CD4-positive, alpha-beta memory T cell (primary cell): ENCODE measurements around the gene DNAJB7. TPM values are rescaled to one million over a fixed set of nuclear protein-coding genes. Genes with fewer than 3 reads are reported as not detected.
"Not testable (repeated sequence)": the region's sequence is repeated elsewhere in the genome, so short reads cannot be mapped to it uniquely, and the experiment has no call there.

Source experiments
- CTCF ChIA-PET: fragments of 350-600 bp; sonication (Branson Sonifier 250); formaldehyde crosslinking; loops from one replicate; lab custom pipeline; 2021; ENCODE audit warnings: inconsistent platforms; ENCODE audit not compliant: partially characterized antibody; lab: Charles Lee
- POLR2A ChIA-PET: fragments of 350-600 bp; sonication (Branson Sonifier 250); formaldehyde crosslinking; loops from one replicate; lab custom pipeline; 2021; ENCODE audit not compliant: partially characterized antibody; lab: Charles Lee
- DNase-seq, 5 donors: peaks; one replicate each; pipeline versions ENCODE4 v3.0.0 to v3.0.0-alpha.2; 2020 to 2022; ENCODE audit warnings: mixed read lengths in 1 of 5
- H3K27ac ChIP-seq: one replicate; pipeline ENCODE4 v1.7.0; 2013; ENCODE audit warnings: low read depth, low read length
- H3K27me3 ChIP-seq: 2 replicates; pipeline ENCODE4 v1.7.0; 2013; ENCODE audit warnings: mild to moderate bottlenecking, low read length, moderate library complexity; ENCODE audit not compliant: insufficient read depth
- H3K36me3 ChIP-seq: 2 replicates; pipeline ENCODE4 v1.7.0; 2013; ENCODE audit warnings: mild to moderate bottlenecking, low read length, moderate library complexity; ENCODE audit not compliant: insufficient read depth
- H3K4me1 ChIP-seq: 2 replicates; pipeline ENCODE4 v1.7.0; 2013; ENCODE audit warnings: mild to moderate bottlenecking, low read length, moderate library complexity; ENCODE audit not compliant: insufficient read depth
- H3K4me3 ChIP-seq, 2 donors: one replicate each; pipeline ENCODE4 v1.7.0; 2013; ENCODE audit warnings: low read length in 2 of 2, mild to moderate bottlenecking in 1 of 2
- H3K9me3 ChIP-seq, 2 donors: one replicate each; pipeline ENCODE4 v1.7.0; 2013; ENCODE audit warnings: low read length in 2 of 2, control low read depth in 1 of 2; ENCODE audit not compliant: control insufficient read depth in 1 of 2
- H3K27ac Mint-ChIP-seq, 7 donors: one replicate each; pipeline ENCODE4 v1.8.0; 2020 to 2021; ENCODE audit warnings: mixed read lengths in 7 of 7, mild to moderate bottlenecking in 6 of 7, inconsistent platforms in 3 of 7, moderate library complexity in 3 of 7
- H3K27me3 Mint-ChIP-seq, 2 donors: one replicate each; pipeline ENCODE4 v1.8.0; 2020 to 2021; ENCODE audit warnings: mixed read lengths in 2 of 2
- H3K36me3 Mint-ChIP-seq, 2 donors: one replicate each; pipeline ENCODE4 v1.8.0; 2020 to 2021; ENCODE audit warnings: mixed read lengths in 2 of 2, inconsistent platforms in 1 of 2, mild to moderate bottlenecking in 1 of 2
- H3K4me1 Mint-ChIP-seq, 4 donors: one replicate each; pipeline ENCODE4 v1.8.0; 2020 to 2021; ENCODE audit warnings: mixed read lengths in 4 of 4, mild to moderate bottlenecking in 1 of 4
- H3K4me3 Mint-ChIP-seq, 8 donors: one replicate each; pipeline ENCODE4 v1.8.0; 2020 to 2021; ENCODE audit warnings: mixed read lengths in 8 of 8, mild to moderate bottlenecking in 7 of 8, moderate library complexity in 6 of 8, inconsistent platforms in 3 of 8
- H3K9me3 Mint-ChIP-seq, 8 donors: one replicate each; pipeline ENCODE4 v1.8.0; 2020 to 2021; ENCODE audit warnings: mixed read lengths in 8 of 8, mild to moderate bottlenecking in 5 of 8, inconsistent platforms in 3 of 8, moderate library complexity in 1 of 8
- intact Hi-C: fragments of 100-400 bp; cut with micrococcal nuclease; formaldehyde crosslinking; loops from one replicate; pipeline ENCODE4 v1.15.1; 2023
- polyA plus RNA-seq, 2 donors: library from polyadenylated mRNA; unstranded; fragments of 300-500 nt; fragmentation: Illumina TruSeq; gene quantifications; one replicate each; pipeline ENCODE4 v1.2.3, GENCODE V29; 2021
- total RNA-seq, 2 experiments: library from RNA; stranded (reverse); gene quantifications; one replicate each; pipeline ENCODE4 v1.2.3, GENCODE V29; 2021

DNAJB7 gene
- total and polyA plus RNA-seq, 4 experiments from 2014 or later, result not detected

GRCh38 chr22:40853961-40854360 is 8.0 kb downstream of the DNAJB7 start:
- CTCF ChIA-PET, result no interaction called here

GRCh38 chr22:40853333-40853732 is 8.6 kb downstream of the DNAJB7 start:
- Histone ChIP-seq H3K36me3 (peaks cover 8% of the 10 kb centered on the region), H3K27ac (peak overlapping the region; percentile 21), H3K4me1 (peaks cover 59% of the 10 kb centered on the region), H3K27me3 (no peaks in the 10 kb centered on the region), H3K9me3 (no peaks in the 10 kb centered on the region), H3K4me3 (no peak overlapping the region)
- H3K27me3 Mint-ChIP-seq, result peaks cover 0 to 2% of the 10 kb centered on the region in 2 donors
- peak overlapping the region in 3 of 8 donors; percentile 51 to 79 (median 62) for H3K4me3 Mint-ChIP-seq
- H3K4me1 Mint-ChIP-seq, result peaks cover 28 to 77% (median 51%) of the 10 kb centered on the region in 4 donors
- intact Hi-C loops, result no loop called here
- no peak for DNase-seq
- H3K27ac Mint-ChIP-seq, result peak overlapping the region in 6 of 7 donors; percentile 57 to 98 (median 75)
- peaks cover 3 to 54% of the 10 kb centered on the region in 2 donors for H3K36me3 Mint-ChIP-seq
- POLR2A ChIA-PET, result no interaction called here
- peaks cover 0 to 7% (median 0%) of the 10 kb centered on the region in 8 donors for H3K9me3 Mint-ChIP-seq
- CTCF ChIA-PET, result no interaction called here

More at GRCh38 chr22:40853961-40854360, 8.0 kb downstream of the DNAJB7 start:
- POLR2A ChIA-PET, result interaction anchor here (1.4 kb wide), 1 partner anchor 70 kb away, joined by 4 read pairs; no protein-coding TSS in a partner anchor
- H3K36me3 ChIP-seq, result peaks cover 3% of the 10 kb centered on the region
- H3K27ac ChIP-seq, result peak overlapping the region; percentile 21
- intact Hi-C loops, result no loop called here
- H3K27ac Mint-ChIP-seq, result peak overlapping the region in 6 of 7 donors; percentile 43 to 98 (median 70)
- peaks cover 0 to 7% (median 0%) of the 10 kb centered on the region in 8 donors for H3K9me3 Mint-ChIP-seq
- DNase-seq, result no peak
- peak overlapping the region in 6 of 8 donors; percentile 40 to 79 (median 54) for H3K4me3 Mint-ChIP-seq
- peaks cover 59% of the 10 kb centered on the region for H3K4me1 ChIP-seq
- H3K9me3 ChIP-seq, result no peaks in the 10 kb centered on the region
- H3K36me3 Mint-ChIP-seq, result peaks cover 3 to 49% of the 10 kb centered on the region in 2 donors
- H3K27me3 ChIP-seq, result no peaks in the 10 kb centered on the region
- H3K4me1 Mint-ChIP-seq, result peaks cover 28 to 77% (median 52%) of the 10 kb centered on the region in 4 donors
- H3K4me3 ChIP-seq, result no peak overlapping the region
- H3K27me3 Mint-ChIP-seq, result peaks cover 0 to 2% of the 10 kb centered on the region in 2 donors

GRCh38 chr22:40845816-40846215 is 16.1 kb downstream of the DNAJB7 start:
- H3K27ac ChIP-seq, H3K9me3 ChIP-seq, H3K4me3 ChIP-seq, CTCF ChIA-PET, H3K4me1 ChIP-seq, H3K27ac Mint-ChIP-seq, H3K27me3 ChIP-seq, H3K4me3 Mint-ChIP-seq, DNase-seq, H3K27me3 Mint-ChIP-seq, H3K9me3 Mint-ChIP-seq, intact Hi-C loops: not testable (repeated sequence)
- Mint-ChIP-seq H3K36me3 (peaks cover 32 to 70% of the 10 kb centered on the region in 2 donors), H3K4me1 (peaks cover 6 to 22% (median 9%) of the 10 kb centered on the region in 4 donors)
- H3K36me3 ChIP-seq, result peaks cover 44% of the 10 kb centered on the region
- POLR2A ChIA-PET, result interaction anchor here (0.9 kb wide), 1 partner anchor 11 kb away, joined by 3 read pairs; the partner anchor contains the start of genes ST13 and XPNPEP3

GRCh38 chr22:40844951-40845350 is 17.0 kb downstream of the DNAJB7 start:
- Mint-ChIP-seq H3K27ac (no peak overlapping the region), H3K9me3 (no peaks in the 10 kb centered on the region), H3K4me3 (no peak overlapping the region), H3K36me3 (peaks cover 37 to 70% of the 10 kb centered on the region in 2 donors), H3K4me1 (peaks cover 0 to 15% (median 8%) of the 10 kb centered on the region in 4 donors), H3K27me3 (no peaks in the 10 kb centered on the region)
- no peaks in the 10 kb centered on the region for H3K27me3 ChIP-seq
- H3K9me3 ChIP-seq, result no peaks in the 10 kb centered on the region
- POLR2A ChIA-PET, result no interaction called here
- peaks cover 52% of the 10 kb centered on the region for H3K36me3 ChIP-seq
- H3K27ac ChIP-seq, result no peak overlapping the region
- intact Hi-C loops, result no loop called here
- CTCF ChIA-PET, result no interaction called here
- H3K4me1 ChIP-seq, result no peaks in the 10 kb centered on the region
- no peak overlapping the region for H3K4me3 ChIP-seq
- no peak for DNase-seq

- no peak overlapping the region for H3K27ac ChIP-seq
- Mint-ChIP-seq H3K4me1 (peaks cover 0 to 12% (median 6%) of the 10 kb centered on the region in 4 donors), H3K36me3 (peaks cover 35 to 69% of the 10 kb centered on the region in 2 donors), H3K27me3 (no peaks in the 10 kb centered on the region), H3K4me3 (no peak overlapping the region), H3K27ac (no peak overlapping the region), H3K9me3 (no peaks in the 10 kb centered on the region)
- POLR2A ChIA-PET, result no interaction called here
- H3K36me3 ChIP-seq, result peaks cover 67% of the 10 kb centered on the region
- DNase-seq, result no peak
- no peaks in the 10 kb centered on the region for H3K4me1 ChIP-seq
- intact Hi-C loops, result no loop called here
- no peaks in the 10 kb centered on the region for H3K9me3 ChIP-seq
- CTCF ChIA-PET, result no interaction called here
- no peak overlapping the region for H3K4me3 ChIP-seq
- no peaks in the 10 kb centered on the region for H3K27me3 ChIP-seq
Measured at GRCh38 chr22:40838486-40838885, 23.4 kb downstream of the DNAJB7 start.

GRCh38 chr22:40834619-40835018 is 27.3 kb downstream of the DNAJB7 start:
- Mint-ChIP-seq H3K27me3 (no peaks in the 10 kb centered on the region), H3K36me3 (peaks cover 34 to 68% of the 10 kb centered on the region in 2 donors), H3K4me1 (peaks cover 0 to 1% (median under 1%) of the 10 kb centered on the region in 4 donors), H3K4me3 (no peak overlapping the region), H3K9me3 (no peaks in the 10 kb centered on the region), H3K27ac (peak overlapping the region in 2 of 7 donors; percentile 38 to 43)
- Histone ChIP-seq H3K36me3 (peaks cover 73% of the 10 kb centered on the region), H3K27ac (no peak overlapping the region), H3K27me3 (no peaks in the 10 kb centered on the region), H3K4me1 (no peaks in the 10 kb centered on the region), H3K9me3 (no peaks in the 10 kb centered on the region), H3K4me3 (no peak overlapping the region)
- no peak for DNase-seq
- POLR2A ChIA-PET, result no interaction called here
- intact Hi-C loops, result no loop called here
- CTCF ChIA-PET, result interaction anchor here (1.1 to 1.9 kb wide), 3 partner anchors 10 to 151 kb away, joined by 3 to 6 read pairs (median 3); no protein-coding TSS in a partner anchor

- intact Hi-C loops, result no loop called here
- H3K27me3 ChIP-seq, result no peaks in the 10 kb centered on the region
- no peak for DNase-seq
- no peak overlapping the region for H3K4me3 ChIP-seq
- H3K4me1 Mint-ChIP-seq, result no peaks in the 10 kb centered on the region
- peaks cover 56% of the 10 kb centered on the region for H3K36me3 ChIP-seq
- H3K27ac ChIP-seq, result no peak overlapping the region
- peaks cover 38 to 65% of the 10 kb centered on the region in 2 donors for H3K36me3 Mint-ChIP-seq
- H3K9me3 ChIP-seq, result no peaks in the 10 kb centered on the region
- H3K27ac Mint-ChIP-seq, result no peak overlapping the region
- H3K4me3 Mint-ChIP-seq, result no peak overlapping the region
- ChIA-PET POLR2A (interaction anchor here (1.2 kb wide), 1 partner anchor 39 kb away, joined by 4 read pairs; no protein-coding TSS in a partner anchor), CTCF (no interaction called here)
- H3K27me3 Mint-ChIP-seq, result no peaks in the 10 kb centered on the region
- H3K9me3 Mint-ChIP-seq, result no peaks in the 10 kb centered on the region
- no peaks in the 10 kb centered on the region for H3K4me1 ChIP-seq
Measured at GRCh38 chr22:40829131-40829530, 32.8 kb downstream of the DNAJB7 start.
